OCI-LY3 (cell line): ENCODE measurements around the gene JPH4.

Experiments used
- EZH2phosphoT487 ChIP-seq: fragments of 200-600 bp; shearing (Covaris generic); IDR thresholded peaks from 2 replicates; pipeline ENCODE4 v1.6.1; 2018; ENCODE audit warnings: antibody characterized with exemption, mixed run types, low read depth
- TF ChIP-seq, protein P1 (sequence below): fragments of 200-600, 300-600 bp; sonication (generic); IDR thresholded peaks from 2 replicates; pipeline ENCODE4 v1.5.1; 2014; ENCODE audit warnings: antibody characterized with exemption, low read length, low read depth

DNA sequence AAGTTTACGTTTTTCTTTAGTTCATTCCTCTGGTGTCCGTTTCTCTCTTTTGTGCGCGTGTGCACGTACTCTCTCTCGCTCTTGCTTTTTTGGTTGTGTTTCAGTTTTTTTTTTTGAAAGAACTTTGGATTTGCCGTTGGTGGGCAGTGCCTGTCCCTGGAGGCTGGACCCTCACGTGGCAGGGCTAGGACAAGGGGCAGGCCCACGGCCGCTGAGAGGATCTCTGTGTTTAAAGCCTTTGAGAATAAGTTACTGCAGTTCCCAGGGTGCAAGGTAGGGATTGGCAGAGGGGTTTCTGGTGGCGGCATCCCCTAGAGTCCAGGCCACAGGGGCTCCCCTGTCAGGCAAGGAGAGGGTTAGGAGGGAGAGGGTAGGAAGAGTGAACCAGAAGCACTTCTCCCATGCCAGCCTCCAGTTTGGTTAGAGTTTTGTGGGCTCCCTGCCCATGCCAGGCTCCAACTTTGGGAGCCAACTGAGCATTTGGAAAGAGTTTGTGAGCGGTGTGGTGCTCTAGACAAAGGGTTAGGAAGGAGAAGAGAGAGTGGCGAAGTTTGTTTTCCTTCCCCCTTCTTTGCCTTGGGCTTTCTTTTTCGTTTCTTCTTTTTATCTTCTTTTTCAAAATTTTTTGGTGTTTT, 57.6 kb downstream of the JPH4 start:
- TF ChIP-seq EZH2phosphoT487: no peak
- TF ChIP-seq, protein P1, sequence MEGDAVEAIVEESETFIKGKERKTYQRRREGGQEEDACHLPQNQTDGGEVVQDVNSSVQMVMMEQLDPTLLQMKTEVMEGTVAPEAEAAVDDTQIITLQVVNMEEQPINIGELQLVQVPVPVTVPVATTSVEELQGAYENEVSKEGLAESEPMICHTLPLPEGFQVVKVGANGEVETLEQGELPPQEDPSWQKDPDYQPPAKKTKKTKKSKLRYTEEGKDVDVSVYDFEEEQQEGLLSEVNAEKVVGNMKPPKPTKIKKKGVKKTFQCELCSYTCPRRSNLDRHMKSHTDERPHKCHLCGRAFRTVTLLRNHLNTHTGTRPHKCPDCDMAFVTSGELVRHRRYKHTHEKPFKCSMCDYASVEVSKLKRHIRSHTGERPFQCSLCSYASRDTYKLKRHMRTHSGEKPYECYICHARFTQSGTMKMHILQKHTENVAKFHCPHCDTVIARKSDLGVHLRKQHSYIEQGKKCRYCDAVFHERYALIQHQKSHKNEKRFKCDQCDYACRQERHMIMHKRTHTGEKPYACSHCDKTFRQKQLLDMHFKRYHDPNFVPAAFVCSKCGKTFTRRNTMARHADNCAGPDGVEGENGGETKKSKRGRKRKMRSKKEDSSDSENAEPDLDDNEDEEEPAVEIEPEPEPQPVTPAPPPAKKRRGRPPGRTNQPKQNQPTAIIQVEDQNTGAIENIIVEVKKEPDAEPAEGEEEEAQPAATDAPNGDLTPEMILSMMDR: no peak
